ENCODE data around the gene AGAP1.

AGAP1 gene

DNA sequence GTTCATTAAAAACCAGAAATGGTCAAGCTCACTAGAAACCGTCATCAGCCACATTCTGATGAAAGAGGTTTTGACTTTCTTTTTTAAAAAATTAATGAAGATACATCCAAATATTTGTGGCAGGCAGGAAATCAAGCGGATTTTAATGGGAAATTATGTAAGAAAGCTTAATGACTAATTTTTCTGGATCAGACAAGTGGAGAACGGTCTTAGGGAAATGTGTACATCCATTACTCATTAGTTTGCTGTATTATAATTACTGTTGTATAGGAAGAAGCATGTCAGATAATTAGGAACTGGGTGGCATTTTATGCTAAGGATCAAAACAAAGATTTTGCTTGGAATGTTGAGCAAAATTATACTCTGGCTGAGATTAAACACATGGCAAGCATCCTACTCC, 39.4 kb downstream of the AGAP1 start:
- Histone ChIP-seq H3K36me3 (ENCODE audit: low read depth) (no peaks in the 10 kb centered on the region), H3K4me1 (ENCODE audit: insufficient read depth, poor library complexity, severe bottlenecking) (no peaks in the 10 kb centered on the region)
- no peak for ATAC-seq (ENCODE audit: low read depth)

DNA sequence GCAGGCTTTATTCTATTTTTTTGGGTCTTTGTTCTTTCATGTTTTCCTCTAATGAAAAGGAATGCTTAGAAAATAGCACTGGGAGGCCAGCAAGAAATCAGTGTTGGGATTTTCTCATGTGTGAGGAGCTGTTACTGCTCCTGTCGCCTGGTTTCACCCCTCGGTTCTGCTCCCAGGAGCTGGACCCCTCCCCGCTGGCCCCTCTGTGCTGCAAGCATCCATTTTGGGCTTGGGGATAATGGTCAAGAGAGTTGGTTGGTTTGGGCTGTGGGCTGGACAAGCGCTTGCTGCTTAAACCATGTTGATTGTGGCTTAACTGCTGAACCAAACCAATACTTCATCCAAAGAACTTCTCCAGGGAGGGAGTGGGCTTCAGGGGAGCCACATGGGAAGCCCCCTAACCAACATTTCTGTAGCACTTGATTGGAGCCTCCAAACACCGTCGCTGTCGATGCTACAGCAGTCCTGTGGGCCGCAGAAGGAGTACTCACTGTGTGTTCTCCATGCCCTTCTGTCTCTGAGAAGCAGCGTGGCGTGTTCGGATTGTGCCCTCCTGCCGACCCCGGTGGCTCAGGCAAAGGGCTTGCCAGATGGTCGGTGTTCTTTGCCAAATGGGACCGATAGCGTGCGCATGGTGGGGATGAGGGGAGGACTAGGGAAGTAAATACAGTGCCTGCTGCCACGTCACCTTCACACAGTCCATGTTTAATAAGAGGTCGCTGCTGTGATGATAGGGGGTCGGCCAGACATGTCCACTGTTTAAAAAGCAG, 40.0 kb downstream of the AGAP1 start:
- no peak for DNase-seq (ENCODE audit: low spot score)
- ATAC-seq (ENCODE audit: low read depth): no peak

More for the DNA sequence above, 39.4 kb downstream of the AGAP1 start:
- TF ChIP-seq, protein P1, sequence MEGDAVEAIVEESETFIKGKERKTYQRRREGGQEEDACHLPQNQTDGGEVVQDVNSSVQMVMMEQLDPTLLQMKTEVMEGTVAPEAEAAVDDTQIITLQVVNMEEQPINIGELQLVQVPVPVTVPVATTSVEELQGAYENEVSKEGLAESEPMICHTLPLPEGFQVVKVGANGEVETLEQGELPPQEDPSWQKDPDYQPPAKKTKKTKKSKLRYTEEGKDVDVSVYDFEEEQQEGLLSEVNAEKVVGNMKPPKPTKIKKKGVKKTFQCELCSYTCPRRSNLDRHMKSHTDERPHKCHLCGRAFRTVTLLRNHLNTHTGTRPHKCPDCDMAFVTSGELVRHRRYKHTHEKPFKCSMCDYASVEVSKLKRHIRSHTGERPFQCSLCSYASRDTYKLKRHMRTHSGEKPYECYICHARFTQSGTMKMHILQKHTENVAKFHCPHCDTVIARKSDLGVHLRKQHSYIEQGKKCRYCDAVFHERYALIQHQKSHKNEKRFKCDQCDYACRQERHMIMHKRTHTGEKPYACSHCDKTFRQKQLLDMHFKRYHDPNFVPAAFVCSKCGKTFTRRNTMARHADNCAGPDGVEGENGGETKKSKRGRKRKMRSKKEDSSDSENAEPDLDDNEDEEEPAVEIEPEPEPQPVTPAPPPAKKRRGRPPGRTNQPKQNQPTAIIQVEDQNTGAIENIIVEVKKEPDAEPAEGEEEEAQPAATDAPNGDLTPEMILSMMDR (IDR thresholded peaks at IDR 0.05; ENCODE audit: poor library complexity, severe bottlenecking): no peak
- H3K27me3 ChIP-seq (ENCODE audit: insufficient read depth, poor library complexity, severe bottlenecking): no peaks in the 10 kb centered on the region
- no peak overlapping the region for H3K4me3 ChIP-seq (ENCODE audit: severe bottlenecking)
- DNase-seq (ENCODE audit: low spot score): no peak
- no peak overlapping the region for H3K27ac ChIP-seq (ENCODE audit: poor library complexity, severe bottlenecking)
- no peaks in the 10 kb centered on the region for H3K9me3 ChIP-seq (ENCODE audit: severe bottlenecking)

DNA sequence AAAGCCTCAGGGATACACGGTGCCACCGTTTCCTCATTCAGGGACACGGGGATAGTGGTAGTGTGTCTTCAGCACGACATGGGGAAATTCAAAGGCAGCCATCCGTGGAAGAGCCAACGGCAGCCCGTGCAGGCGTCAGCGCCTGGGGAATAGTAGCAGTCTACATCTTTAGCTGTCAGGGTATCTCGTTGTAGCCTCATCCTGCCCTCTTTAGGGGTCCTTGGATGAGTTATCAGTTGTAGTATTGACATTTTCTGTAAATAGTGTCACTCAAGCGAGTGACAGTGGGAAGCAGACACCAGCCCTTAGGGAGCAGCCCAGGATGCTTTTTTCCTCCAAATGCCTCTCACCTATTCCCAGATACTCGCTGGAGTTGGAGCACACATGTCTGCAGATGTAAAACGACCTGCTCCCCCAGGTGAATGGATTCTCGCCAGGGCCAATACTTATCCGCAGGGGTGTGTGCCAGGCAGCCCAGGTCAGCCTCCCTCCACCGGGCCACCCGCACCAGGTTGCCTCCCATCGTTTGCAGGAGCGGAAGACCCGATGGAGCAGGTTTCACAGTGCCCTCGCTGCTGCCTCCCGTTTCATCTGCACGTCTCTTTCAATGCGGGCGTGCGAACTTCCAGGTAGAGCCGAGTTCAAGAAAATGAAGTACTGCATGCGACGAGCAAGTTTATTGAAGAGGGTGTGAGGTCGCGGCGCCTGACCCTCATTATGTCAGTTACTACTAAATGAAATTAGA, 41.0 kb downstream of the AGAP1 start:
- Histone ChIP-seq H3K4me3 (ENCODE audit: severe bottlenecking) (no peak overlapping the region), H3K27ac (ENCODE audit: poor library complexity, severe bottlenecking) (no peak overlapping the region), H3K9me3 (ENCODE audit: severe bottlenecking) (no peaks in the 10 kb centered on the region), H3K36me3 (ENCODE audit: low read depth) (no peaks in the 10 kb centered on the region), H3K4me1 (ENCODE audit: insufficient read depth, poor library complexity, severe bottlenecking) (no peaks in the 10 kb centered on the region), H3K27me3 (ENCODE audit: insufficient read depth, poor library complexity, severe bottlenecking) (no peaks in the 10 kb centered on the region)
- DNase-seq (ENCODE audit: low spot score): no peak
- TF ChIP-seq, protein P1 (IDR thresholded peaks at IDR 0.05; ENCODE audit: poor library complexity, severe bottlenecking): no peak
- ATAC-seq (ENCODE audit: low read depth): no peak

More for the DNA sequence above, 40.0 kb downstream of the AGAP1 start:
- no peak overlapping the region for H3K4me3 ChIP-seq (ENCODE audit: severe bottlenecking)
- no peak overlapping the region for H3K27ac ChIP-seq (ENCODE audit: poor library complexity, severe bottlenecking)
- no peaks in the 10 kb centered on the region for H3K4me1 ChIP-seq (ENCODE audit: insufficient read depth, poor library complexity, severe bottlenecking)
- H3K9me3 ChIP-seq (ENCODE audit: severe bottlenecking): no peaks in the 10 kb centered on the region
- H3K27me3 ChIP-seq (ENCODE audit: insufficient read depth, poor library complexity, severe bottlenecking): no peaks in the 10 kb centered on the region
- H3K36me3 ChIP-seq (ENCODE audit: low read depth): no peaks in the 10 kb centered on the region
- TF ChIP-seq, protein P1 (IDR thresholded peaks at IDR 0.05; ENCODE audit: poor library complexity, severe bottlenecking): no peak

DNA sequence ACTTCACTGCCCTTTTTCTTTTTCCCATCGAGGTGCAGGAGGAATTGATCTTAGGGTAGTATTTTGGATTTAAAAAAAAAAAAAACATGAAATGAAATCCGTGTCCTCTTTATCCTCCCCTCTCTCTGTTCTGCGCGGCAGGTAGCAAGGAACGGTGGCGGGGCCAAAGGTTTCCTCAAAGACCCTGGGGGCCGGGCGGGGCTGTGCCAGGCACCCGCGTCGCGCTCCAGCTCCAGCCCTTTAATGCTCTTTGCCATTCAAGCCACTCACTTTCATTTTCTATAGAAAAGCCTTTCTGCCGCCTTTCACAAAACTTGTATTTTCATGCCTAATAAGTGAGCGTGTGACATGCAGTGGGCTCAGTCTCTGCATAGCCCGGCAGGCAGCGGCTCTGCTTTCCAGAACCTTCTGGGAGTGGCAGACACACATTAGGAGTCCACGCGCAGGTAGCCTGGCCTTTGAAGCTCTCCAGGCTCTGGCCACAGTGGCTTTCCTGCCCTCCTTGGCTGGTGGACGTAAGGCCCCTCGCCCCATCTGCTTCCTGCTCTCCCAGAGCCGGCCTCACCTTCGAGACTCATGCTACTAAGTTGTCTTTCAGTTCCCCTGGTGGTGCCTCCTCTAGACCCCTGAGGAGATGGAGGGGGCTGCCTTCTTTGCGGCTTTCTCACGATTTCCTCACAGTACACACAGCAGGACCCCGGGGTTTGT, 41.7 kb downstream of the AGAP1 start:
- no peak overlapping the region for H3K4me3 ChIP-seq (ENCODE audit: severe bottlenecking)
- TF ChIP-seq, protein P1 (IDR thresholded peaks at IDR 0.05; ENCODE audit: poor library complexity, severe bottlenecking): no peak

More for the DNA sequence above, 41.7 kb downstream of the AGAP1 start:
- ATAC-seq (ENCODE audit: low read depth) (no peak), DNase-seq (ENCODE audit: low spot score) (no peak)
- Histone ChIP-seq H3K36me3 (ENCODE audit: low read depth) (no peaks in the 10 kb centered on the region), H3K9me3 (ENCODE audit: severe bottlenecking) (no peaks in the 10 kb centered on the region), H3K27ac (ENCODE audit: poor library complexity, severe bottlenecking) (no peak overlapping the region), H3K27me3 (ENCODE audit: insufficient read depth, poor library complexity, severe bottlenecking) (no peaks in the 10 kb centered on the region), H3K4me1 (ENCODE audit: insufficient read depth, poor library complexity, severe bottlenecking) (peaks cover 2% of the 10 kb centered on the region)

Measured in RWPE2 (cell line).